ENCODE data around the gene RFC2.

GRCh38 chr7:74223711-74224510 lies 30.3 kb downstream of the RFC2 start:
- TF ChIP-seq, protein P1, sequence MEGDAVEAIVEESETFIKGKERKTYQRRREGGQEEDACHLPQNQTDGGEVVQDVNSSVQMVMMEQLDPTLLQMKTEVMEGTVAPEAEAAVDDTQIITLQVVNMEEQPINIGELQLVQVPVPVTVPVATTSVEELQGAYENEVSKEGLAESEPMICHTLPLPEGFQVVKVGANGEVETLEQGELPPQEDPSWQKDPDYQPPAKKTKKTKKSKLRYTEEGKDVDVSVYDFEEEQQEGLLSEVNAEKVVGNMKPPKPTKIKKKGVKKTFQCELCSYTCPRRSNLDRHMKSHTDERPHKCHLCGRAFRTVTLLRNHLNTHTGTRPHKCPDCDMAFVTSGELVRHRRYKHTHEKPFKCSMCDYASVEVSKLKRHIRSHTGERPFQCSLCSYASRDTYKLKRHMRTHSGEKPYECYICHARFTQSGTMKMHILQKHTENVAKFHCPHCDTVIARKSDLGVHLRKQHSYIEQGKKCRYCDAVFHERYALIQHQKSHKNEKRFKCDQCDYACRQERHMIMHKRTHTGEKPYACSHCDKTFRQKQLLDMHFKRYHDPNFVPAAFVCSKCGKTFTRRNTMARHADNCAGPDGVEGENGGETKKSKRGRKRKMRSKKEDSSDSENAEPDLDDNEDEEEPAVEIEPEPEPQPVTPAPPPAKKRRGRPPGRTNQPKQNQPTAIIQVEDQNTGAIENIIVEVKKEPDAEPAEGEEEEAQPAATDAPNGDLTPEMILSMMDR (IDR thresholded peaks at IDR 0.05), result no peak
- TF ChIP-seq POLR2A (IDR thresholded peaks at IDR 0.05), result no peak
- no peak for TF ChIP-seq POLR2AphosphoS5 (IDR thresholded peaks at IDR 0.05; ENCODE audit: insufficient read depth in 1 of 2, low read depth in 1 of 2)

All from vagina (tissue), 2 donors.